Hepatocyte (in vitro differentiated cells): Measurements from ENCODE around the gene IGSF8. TPM values are rescaled to one million over a fixed set of nuclear protein-coding genes. Genes with fewer than 3 reads are reported as not detected.

ENCODE experiments used
- DNase-seq: peaks from one replicate; pipeline ENCODE4 v3.0.0-alpha.2; 2016; ENCODE audit warnings: low spot score
- H2AFZ ChIP-seq: fragments of 200-600 bp; sonication (generic); 2 replicates; pipeline ENCODE4 v1.6.0; 2016; ENCODE audit warnings: antibody characterized with exemption, mild to moderate bottlenecking
- H3K27ac ChIP-seq: fragments of 200-600 bp; sonication (generic); 2 replicates; pipeline ENCODE4 v1.5.1; 2016; ENCODE audit warnings: mild to moderate bottlenecking
- H3K27me3 ChIP-seq: fragments of 200-600 bp; sonication (generic); 2 replicates; pipeline ENCODE4 v1.6.1; 2016
- H3K36me3 ChIP-seq: fragments of 200-600 bp; sonication (generic); replicated peaks from 2 replicates; pipeline ENCODE4 v1.5.1; 2016; ENCODE audit warnings: low read depth; ENCODE audit not compliant: insufficient read depth
- H3K4me1 ChIP-seq: fragments of 200-600 bp; sonication (generic); 2 replicates; pipeline ENCODE4 v1.5.1; 2016; ENCODE audit warnings: mild to moderate bottlenecking, moderate library complexity; ENCODE audit not compliant: insufficient read depth
- H3K4me2 ChIP-seq: fragments of 200-600 bp; sonication (generic); 2 replicates; pipeline ENCODE4 v1.6.0; 2016
- H3K4me3 ChIP-seq: fragments of 200-600 bp; sonication (generic); 2 replicates; pipeline ENCODE4 v1.5.1; 2016; ENCODE audit warnings: mild to moderate bottlenecking
- H3K79me2 ChIP-seq: fragments of 200-600 bp; sonication (generic); 2 replicates; pipeline ENCODE4 v1.6.0; 2017; ENCODE audit warnings: mild to moderate bottlenecking
- H3K9me2 ChIP-seq: fragments of 200-600 bp; sonication (generic); replicated peaks from 2 replicates; pipeline ENCODE4 v1.6.0; 2017; ENCODE audit warnings: mild to moderate bottlenecking; ENCODE audit not compliant: insufficient read depth
- H3K9me3 ChIP-seq: fragments of 200-600 bp; sonication (generic); 2 replicates; pipeline ENCODE4 v1.5.1; 2016; ENCODE audit warnings: low read depth, mild to moderate bottlenecking
- H4K20me1 ChIP-seq: fragments of 200-600 bp; sonication (generic); 2 replicates; pipeline ENCODE4 v1.6.0; 2016; ENCODE audit warnings: mild to moderate bottlenecking; ENCODE audit not compliant: insufficient read depth, poor library complexity, severe bottlenecking
- CTCF ChIP-seq: fragments of 200-600 bp; sonication (generic); IDR thresholded peaks from 2 replicates; pipeline ENCODE4 v1.5.1; 2016; ENCODE audit warnings: antibody characterized with exemption, mild to moderate bottlenecking; ENCODE audit not compliant: poor library complexity
- EZH2 ChIP-seq: fragments of 200-600 bp; sonication (generic); IDR thresholded peaks from 2 replicates; pipeline ENCODE4 v1.6.1; 2016; ENCODE audit warnings: antibody characterized with exemption, mild to moderate bottlenecking, borderline replicate concordance
- EZH2phosphoT487 ChIP-seq: fragments of 200-600 bp; sonication (generic); IDR thresholded peaks from one replicate; pipeline ENCODE4 v1.6.1; 2018; ENCODE audit warnings: antibody characterized with exemption, mild to moderate bottlenecking, low read depth, moderate library complexity; ENCODE audit not compliant: unreplicated experiment, severe bottlenecking
- WGBS: methylation state at CpG from one replicate; pipeline ENCODE4 v1.1.6; 2016; ENCODE audit warnings: low lambda C conversion rate; ENCODE audit errors: missing lambda C conversion rate; 5-methylcytosine and 5-hydroxymethylcytosine counted together
- polyA plus RNA-seq: library from polyadenylated mRNA; unstranded; fragments of >200 nt; fragmentation: Nextera tagmentation; extraction: Ambion mirVana; gene quantifications from 2 replicates; pipeline ENCODE4 v1.2.1, GENCODE V29; 2016
- total RNA-seq: library from RNA; depleted of rRNA; stranded (reverse); fragments of >200 nt; gene quantifications from 2 replicates; pipeline ENCODE4 v1.2.3, GENCODE V29; 2014

Gene IGSF8
- total and polyA plus RNA-seq, 2 experiments from 2014 or later, result 36.8 to 54.1 TPM

- TF ChIP-seq EZH2phosphoT487 (no peak), CTCF (no peak), EZH2 (no peak)
- H3K27me3 ChIP-seq, result no peaks in the 10 kb centered on the region
- H4K20me1 ChIP-seq, result no peaks in the 10 kb centered on the region
- WGBS, result 94% methylated on average over 30 of the region's 32 CpGs
- no peak for DNase-seq
- H3K9me3 ChIP-seq, result no peaks in the 10 kb centered on the region
- no peaks in the 10 kb centered on the region for H3K36me3 ChIP-seq
- no peak overlapping the region for H3K4me3 ChIP-seq
- H3K27ac ChIP-seq, result no peak overlapping the region
- no peaks in the 10 kb centered on the region for H3K9me2 ChIP-seq
- H2AFZ ChIP-seq, result no peak overlapping the region
- H3K79me2 ChIP-seq, result peaks cover 12% of the 10 kb centered on the region
- peaks cover 11% of the 10 kb centered on the region for H3K4me1 ChIP-seq
- H3K4me2 ChIP-seq, result no peak overlapping the region
Measured at GRCh38 chr1:160092366-160093068, 5.9 kb downstream of the IGSF8 start.

- peaks cover 5% of the 10 kb centered on the region for H3K79me2 ChIP-seq
- no peak overlapping the region for H3K4me2 ChIP-seq
- no peaks in the 10 kb centered on the region for H3K9me2 ChIP-seq
- DNase-seq, result no peak
- H3K4me1 ChIP-seq, result peaks cover 4% of the 10 kb centered on the region
- WGBS, result 100% methylated on average over 5 of the region's 5 CpGs
- no peaks in the 10 kb centered on the region for H4K20me1 ChIP-seq
- no peak overlapping the region for H3K4me3 ChIP-seq
- no peak overlapping the region for H3K27ac ChIP-seq
- H3K27me3 ChIP-seq, result no peaks in the 10 kb centered on the region
- H2AFZ ChIP-seq, result no peak overlapping the region
- H3K9me3 ChIP-seq, result no peaks in the 10 kb centered on the region
- no peak for TF ChIP-seq EZH2phosphoT487
- TF ChIP-seq EZH2, result no peak
- TF ChIP-seq CTCF, result no peak
- no peaks in the 10 kb centered on the region for H3K36me3 ChIP-seq
Measured at GRCh38 chr1:160091666-160092223, 6.7 kb downstream of the IGSF8 start.

- Histone ChIP-seq H4K20me1 (no peaks in the 10 kb centered on the region), H3K27me3 (no peaks in the 10 kb centered on the region), H3K9me2 (no peaks in the 10 kb centered on the region), H3K4me2 (no peak overlapping the region), H3K36me3 (no peaks in the 10 kb centered on the region), H3K4me1 (peaks cover 4% of the 10 kb centered on the region), H3K79me2 (no peaks in the 10 kb centered on the region), H3K9me3 (no peaks in the 10 kb centered on the region), H3K27ac (no peak overlapping the region), H2AFZ (no peak overlapping the region), H3K4me3 (no peak overlapping the region)
- DNase-seq, result no peak
- TF ChIP-seq CTCF (no peak), EZH2phosphoT487 (no peak), EZH2 (no peak)
- 87% methylated on average over 4 of the region's 4 CpGs for WGBS
Measured at GRCh38 chr1:160090760-160091159, 7.7 kb downstream of the IGSF8 start.
